Brain pericyte (primary cell): ENCODE results near the gene RARB.

Experiments used
- DNase-seq: peaks from one replicate; pipeline ENCODE4 v3.0.0-alpha.2; 2012; ENCODE audit warnings: low read depth, low spot score

RARB gene

GRCh38 chr3:25447925-25448324 lies 19.9 kb downstream of the RARB start:
- no peak for DNase-seq

GRCh38 chr3:25448750-25449692 lies 21.0 kb downstream of the RARB start:
- peak; percentile 78 for DNase-seq

GRCh38 chr3:25449857-25450256 lies 21.8 kb downstream of the RARB start:
- DNase-seq = no peak

DNA sequence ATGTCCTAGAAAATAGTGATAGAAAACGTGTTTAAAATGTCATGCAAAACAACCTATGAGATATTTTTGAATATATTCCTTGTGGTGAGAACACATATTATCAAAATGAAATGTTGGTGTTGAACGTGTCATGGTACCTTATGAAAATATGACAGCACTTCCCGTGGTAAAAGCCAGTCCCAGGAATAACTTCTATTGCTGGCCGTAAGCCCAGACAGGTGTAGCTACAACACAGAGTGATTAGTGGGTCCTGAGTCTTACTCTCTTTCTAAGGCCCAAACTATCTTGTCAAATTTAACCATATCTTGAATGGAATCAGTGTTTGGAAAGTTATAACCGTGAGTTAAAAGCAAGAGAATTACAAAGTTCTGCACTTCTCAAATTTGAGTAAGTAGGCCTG lies 24.1 kb downstream of the RARB start:
- DNase-seq = no peak

DNA sequence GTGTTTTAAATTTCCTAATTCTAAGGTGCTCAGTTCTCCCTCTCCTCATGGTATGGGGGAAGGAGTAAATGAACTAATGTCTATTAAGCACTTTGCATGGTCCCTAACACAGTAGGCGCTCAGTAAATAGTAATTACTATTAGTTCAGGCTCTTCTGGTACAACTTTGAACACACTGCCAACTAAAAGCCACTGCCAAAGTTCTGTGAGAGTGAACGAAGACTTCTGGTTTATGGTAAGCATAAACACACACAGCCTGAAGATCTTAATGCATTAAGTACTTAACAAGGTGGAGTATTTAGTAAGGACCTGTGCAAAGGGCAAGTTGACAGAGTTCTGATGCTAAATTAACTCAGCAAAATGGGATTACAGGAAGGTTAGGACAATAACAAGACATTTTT lies 24.7 kb downstream of the RARB start:
- DNase-seq = no peak

- no peak for DNase-seq
Observed at GRCh38 chr3:25453619-25454004, 25.5 kb downstream of the RARB start.

DNA sequence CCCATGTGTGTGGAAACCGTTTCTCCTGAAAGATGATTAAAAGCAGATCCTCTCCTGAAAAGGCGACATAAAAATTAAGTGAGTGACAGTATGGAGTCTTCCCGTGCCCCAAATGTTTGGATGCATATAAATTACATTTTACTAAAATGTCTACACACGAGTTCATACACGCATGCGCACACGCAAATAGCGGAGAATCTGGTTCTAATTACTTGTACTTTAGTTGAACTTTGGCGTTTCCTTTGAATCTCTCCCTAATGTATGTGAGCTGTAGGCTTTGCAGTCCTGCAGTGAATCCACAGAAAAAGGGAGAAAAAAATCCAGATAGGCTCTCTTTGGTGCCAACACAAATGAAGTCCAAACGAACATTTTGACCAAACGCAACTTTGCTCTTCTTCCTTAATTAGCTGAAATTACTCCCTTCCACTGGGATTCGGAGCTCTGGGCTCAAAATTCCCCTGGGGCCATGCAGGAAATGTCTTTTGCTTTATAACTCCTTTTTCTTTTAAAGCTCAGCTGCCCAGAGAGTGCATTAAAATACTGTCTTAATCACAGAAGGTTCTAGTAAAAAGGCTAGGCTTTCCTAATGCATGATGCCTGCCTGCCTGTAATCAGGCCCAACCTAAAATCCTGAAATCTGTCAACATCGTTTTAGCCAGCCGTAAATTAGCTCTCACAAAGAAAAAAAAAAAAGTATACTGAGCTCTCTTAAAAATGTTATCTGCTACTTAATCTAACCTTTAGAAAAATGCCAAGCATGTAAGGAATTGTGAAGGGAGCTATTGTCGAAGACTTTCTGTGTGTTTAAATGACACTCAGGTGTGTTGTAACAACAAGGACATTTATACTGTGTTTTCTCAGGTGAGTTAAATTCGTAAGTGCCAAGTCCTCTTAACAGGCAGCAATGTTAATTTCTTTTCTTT lies 26.2 kb downstream of the RARB start:
- no peak for DNase-seq

GRCh38 chr3:25455441-25456132 lies 27.5 kb downstream of the RARB start:
- no peak for DNase-seq

GRCh38 chr3:25456723-25457670 lies 28.9 kb downstream of the RARB start:
- DNase-seq = no peak

- DNase-seq = no peak
Observed at GRCh38 chr3:25457671-25458419, 29.8 kb downstream of the RARB start.

DNA sequence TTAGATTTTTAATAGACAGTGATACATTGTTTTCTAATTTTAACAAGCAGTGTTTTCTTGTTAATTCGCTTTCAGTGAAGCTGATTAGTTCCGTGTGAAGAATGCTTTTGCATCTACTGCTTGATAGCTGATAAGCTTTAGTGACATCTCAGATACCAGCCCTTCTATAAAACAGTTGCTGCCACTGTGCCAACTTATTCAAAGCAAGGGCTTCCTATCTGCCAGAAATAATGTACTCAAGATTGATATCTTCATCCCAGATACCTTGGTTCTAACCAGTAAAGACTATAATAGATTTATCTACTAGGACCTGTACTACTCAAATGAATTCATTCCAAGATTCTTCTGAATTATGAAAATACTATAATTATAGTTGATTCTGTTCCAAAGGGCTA lies 30.4 kb downstream of the RARB start:
- no peak for DNase-seq

DNA sequence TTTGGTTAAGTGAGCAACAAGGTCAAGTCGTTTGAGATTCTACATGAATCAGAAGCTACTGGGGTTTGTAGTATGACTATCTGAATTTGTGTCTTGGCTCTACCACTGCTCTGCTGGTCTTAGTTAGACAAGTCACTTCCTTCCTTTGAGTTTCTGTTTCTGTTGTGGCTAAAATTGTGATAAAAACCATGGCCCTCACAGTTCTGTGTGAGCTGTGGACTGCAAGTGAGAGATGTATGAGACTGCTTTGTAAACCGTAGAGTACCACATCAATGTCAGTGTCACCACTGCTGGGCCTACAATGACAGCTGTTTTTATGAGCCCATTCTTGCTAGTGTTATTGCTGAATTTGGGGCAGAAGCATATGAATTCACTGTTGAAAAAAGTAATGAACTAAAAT lies 32.7 kb downstream of the RARB start:
- no peak for DNase-seq

DNA sequence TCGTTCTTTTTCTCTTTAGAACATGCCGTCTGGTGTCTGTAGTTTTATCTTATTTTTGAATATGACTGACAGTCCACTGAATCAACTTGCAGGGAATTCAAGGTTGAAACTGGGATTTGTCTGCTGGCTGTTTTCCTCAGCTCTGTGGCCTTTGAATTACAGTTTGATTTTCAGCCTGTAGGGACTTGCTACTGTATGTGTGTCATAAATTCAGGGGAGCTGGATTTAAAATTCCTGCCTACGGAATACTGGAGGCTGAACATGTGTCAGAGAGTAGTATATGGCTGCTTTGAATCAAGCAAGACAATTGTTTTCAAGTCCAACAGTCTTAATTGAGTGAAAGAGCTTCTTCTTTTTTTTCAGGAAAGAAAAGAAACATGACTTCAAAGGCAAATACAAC lies 33.9 kb downstream of the RARB start:
- no peak for DNase-seq

- no peak for DNase-seq
Observed at GRCh38 chr3:25462495-25462894, 34.4 kb downstream of the RARB start.

DNA sequence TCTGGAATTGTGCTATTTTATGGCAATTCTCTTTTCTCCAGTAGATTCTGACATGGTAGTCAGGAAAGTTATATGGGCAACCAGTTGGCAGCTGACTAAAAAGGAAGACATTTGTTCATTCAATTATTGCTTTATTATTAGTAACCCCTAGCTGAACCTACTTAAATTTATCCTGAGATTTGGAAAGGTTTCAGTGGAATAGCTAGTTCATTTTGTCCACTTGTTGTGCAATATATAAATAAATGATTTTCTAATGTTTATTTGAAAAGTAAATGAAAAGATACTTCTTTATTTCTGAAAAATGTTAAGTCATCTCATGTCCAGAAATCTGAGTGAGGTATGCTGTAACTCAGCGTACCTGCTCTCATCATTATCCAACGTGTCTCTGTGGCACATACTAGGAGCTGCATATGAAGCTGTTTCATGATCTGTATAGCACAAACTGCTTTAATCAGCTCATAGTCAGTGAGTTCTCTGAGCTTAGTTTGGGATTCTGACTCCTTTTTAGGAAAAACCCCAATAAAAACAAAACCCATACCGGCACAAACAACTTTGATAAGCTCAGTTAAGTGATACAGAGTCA lies 35.9 kb downstream of the RARB start:
- no peak for DNase-seq

GRCh38 chr3:25465266-25465860 lies 37.3 kb downstream of the RARB start:
- DNase-seq = no peak

GRCh38 chr3:25468866-25469319 lies 40.8 kb downstream of the RARB start:
- peak; percentile 71 for DNase-seq

DNA sequence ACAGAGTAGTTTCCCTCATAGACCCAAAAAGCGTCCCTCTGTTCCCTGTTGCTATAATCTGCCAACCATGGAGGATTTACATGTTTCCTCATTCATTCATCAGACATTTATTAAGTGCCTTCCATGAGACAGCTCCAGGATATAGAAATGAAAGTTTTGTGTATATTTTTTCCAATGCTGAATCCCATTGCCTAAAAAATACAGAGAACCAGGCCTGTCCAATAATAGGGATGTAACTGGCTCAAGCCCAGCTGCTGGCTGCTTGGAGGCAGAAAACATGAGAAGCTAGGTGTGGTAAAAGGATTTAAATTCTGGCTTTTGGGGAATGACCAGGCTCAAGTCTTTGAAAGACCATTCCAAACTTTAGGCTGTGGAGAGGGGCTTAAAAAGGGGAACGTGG lies 41.5 kb downstream of the RARB start:
- DNase-seq = no peak

DNA sequence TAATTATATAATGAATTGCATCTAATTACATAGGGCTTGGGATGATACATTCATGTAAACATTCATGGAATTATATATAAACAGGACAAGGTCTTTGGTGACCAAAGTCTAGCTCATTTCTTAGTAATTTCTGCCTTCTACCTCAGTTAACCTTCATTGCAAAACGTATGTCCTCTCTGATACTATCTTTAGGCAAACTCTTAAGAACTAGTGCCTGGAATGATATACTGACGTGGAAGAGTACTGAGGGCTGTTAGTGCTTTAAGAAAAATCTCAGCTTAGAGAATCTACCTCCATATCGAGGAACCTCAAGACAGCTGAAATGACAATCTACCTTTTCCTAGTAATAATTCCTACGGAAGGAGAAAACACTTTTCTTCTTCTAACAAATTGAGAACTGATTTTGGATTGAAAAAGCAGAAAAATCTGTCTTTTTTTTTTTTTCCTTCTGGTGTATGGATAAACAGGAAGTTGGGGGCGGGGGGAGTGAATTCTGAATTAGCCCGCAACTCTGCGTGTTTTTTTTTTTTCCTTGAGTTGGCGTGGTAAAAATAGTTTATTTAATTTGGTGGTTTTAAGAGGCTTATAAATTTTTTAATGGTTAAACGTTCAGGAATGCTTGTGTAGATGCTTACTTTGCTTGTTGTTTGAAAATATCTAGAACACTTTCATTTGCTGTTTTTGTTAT lies 43.2 kb downstream of the RARB start:
- DNase-seq = no peak
